Dermis microvascular lymphatic vessel endothelial cell (primary cell): ENCODE data around the gene KCNJ12. TPM values are rescaled to one million over a fixed set of nuclear protein-coding genes. Genes with fewer than 3 reads are reported as not detected.
"Not testable (repeated sequence)": the region's sequence is repeated elsewhere in the genome, so short reads cannot be mapped to it uniquely, and the experiment has no call there.

Source experiments
- DNase-seq, 2 donors: peaks; one replicate each; pipeline versions ENCODE4 v3.0.0 to v3.0.0-alpha.2; 2010; ENCODE audit warnings: low read depth in 2 of 2
- total RNA-seq: library from RNA; depleted of rRNA; stranded (reverse); fragments of >200 nt; gene quantifications from 2 replicates; pipeline ENCODE4 v1.2.1, GENCODE V29; 2014

KCNJ12 gene
- 0.25 and 0.26 TPM in 2 replicates for total RNA-seq

DNA sequence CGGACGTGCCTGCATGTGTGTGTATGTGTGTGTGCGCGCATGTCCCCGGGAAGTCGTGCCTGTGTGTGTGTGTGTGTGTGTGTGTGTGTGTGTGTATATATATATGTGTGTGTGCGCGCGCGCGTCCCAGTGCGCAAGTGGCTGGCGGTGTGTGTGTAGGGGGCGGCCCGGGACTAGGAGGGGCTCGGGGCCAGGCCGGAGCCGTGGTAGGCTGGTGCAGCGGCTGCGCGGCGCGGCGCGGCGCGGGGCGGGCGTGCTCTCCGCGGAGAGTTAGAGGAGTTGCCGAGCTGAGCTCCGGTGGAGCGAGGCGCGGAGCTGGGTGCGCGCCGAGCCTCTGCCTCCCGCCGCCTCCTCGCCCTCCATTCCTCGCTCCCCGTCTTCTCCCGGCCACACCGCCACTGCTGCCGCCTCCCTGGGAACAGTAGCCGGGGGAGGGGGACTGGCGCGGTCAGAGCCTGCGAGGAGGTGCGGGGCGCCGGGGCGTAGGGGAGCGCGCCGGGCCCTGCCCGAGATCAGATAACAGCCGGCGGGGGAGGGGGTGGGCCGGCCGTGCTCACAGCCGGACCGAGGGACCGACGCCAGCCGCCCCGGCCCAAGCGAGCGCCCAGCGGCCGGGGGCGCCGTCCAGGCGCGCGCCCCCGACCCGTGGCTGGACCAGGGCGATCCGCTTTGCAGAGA, at the start of gene KCNJ12:
TSS of gene KCNJ12 (plus strand) at position 277 of the 678 bp plus-strand sequence. CDS start 38,986 bp downstream, outside the sequence.
- DNase-seq, result peak in 1 of 2 donors; percentile 24

DNA sequence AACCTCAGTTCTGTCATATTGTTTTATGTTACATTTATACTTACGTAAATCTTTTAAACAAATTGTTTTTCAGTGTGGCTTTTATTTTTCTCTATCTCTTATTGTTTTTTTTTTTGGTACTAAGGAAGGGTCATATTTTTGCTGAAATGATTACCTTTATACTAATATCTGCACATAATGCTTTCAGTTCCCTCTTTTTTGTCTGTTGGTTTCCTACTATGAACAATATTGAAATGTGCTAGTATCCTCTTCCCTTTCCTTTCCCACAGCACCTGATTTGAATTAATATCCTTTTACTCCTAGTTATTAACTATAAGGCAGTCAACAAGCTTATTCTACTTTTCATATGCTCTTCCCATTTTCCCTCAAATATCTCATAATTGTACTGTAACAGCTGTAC, 48.2 kb upstream of the KCNJ12 start:
- DNase-seq, result not testable (repeated sequence)

DNA sequence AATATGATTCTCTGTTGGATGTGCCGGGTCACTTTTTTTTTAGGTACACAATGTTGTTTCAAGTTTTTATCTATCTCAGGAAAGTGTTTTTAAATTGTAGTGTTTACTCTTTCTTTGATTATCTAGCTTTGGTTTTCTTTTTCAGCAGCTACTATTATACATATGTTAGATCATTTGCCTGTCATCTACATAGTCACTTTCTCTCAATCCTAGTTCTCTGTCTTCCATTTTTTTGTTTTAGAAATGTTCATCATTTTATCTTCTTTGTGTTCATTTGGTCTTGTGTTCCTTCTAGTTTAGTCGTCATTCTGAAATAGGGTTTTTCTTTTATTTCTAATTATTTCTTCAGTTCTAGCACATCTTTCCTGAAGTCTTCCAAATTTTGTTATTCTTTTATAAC, 47.4 kb upstream of the KCNJ12 start:
- not testable (repeated sequence) for DNase-seq

DNA sequence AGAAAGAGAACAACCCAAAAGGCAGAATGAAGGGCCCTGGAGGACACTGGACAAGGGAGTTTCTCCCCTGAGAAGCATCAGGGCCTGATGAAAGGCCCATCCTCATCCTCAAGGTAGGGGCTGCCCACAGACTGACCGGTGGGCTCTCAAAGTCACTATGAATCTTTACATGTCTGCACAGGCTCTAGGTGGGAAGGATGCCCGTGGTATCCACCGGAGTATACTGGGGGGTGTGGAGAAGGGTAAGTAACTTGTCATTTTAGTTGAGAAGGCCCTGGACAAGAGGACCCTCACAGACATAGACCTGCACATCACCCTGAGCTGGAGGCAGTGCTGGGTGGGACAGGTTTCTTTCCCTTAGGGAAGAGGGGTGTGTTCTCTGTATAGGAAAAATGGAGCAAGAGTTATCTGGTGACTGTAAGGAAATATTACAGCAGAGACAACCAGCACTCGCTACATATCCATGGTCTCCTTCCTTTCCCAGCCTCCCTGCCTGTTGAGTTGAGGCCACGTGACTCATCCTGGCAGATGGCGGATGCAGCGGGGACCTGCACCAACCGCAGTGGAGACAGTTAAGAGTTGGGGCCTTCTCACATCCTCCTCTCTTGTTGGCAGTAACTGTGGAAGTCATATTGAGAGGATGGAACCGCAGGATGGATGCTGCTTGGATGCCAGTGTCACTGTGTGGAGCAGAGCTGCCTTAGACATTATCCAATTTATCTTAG, 45.6 kb upstream of the KCNJ12 start:
- no peak for DNase-seq

DNA sequence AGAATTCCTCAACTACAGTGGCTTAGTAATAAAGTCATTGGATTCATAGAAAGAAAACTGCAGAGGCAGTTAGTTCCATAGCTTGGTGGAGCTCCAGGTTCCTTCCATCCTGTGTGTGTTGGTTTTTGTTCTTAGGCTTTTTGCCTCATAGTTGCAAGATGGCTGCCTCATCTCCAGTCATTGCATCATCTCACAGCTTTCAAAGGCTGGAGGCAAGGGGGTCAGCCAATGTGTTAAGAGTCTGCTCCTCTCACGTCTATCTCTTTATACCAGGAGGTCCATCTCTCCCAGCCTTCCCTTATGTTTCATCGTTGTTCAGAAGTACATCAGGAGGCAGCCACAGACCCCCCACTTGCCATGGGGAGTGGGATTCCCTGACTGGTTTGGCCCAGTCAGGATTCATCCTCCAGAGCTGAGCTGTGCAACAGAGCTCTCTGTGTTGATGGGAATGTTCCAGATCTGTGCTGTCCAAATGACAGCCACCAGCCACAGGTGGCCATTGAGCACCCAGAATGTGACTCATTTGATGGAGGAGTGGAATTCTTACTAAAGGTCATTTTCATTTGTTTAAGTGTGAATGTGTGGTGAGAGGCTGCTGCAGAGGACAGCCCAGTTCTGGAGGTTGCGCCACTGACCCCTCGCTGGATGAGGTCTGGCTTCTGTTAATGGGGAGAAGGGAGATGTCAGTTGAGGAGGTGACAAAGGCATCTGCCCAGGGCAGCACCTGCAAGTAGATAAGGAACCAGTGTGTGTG, 39.4 kb upstream of the KCNJ12 start:
- not testable (repeated sequence) for DNase-seq

DNA sequence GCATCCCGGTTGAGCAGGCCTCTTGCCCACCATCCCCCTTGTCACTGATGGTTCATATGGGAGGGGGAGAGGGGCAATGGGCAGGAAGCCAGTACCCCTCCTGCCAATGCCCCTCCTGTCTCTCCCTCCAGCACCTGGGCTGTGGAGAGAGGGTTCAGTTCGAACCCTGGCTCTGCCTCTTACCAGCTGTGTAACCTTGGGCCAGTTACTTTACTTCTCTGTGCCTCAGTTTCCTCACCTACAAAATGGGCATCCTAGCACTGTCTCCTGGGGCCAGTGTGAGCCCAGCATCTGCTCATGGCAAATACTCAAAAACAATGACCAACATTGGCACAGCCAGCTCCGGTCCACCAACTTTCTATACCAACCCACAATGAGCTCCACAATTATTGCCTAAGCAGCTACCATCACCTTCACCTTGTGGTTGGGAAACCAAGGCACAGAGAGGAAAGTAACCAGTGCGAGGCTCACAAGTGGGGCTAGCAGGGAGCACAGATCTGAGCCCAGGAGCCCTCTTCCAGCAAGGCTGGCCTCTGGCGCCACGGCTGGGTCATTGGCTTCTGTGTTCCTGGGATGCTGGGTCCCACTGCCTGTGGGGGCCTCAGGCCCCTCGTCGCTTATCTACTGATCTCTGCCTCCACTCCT, 38.1 kb upstream of the KCNJ12 start:
- DNase-seq, result not testable (repeated sequence)

DNA sequence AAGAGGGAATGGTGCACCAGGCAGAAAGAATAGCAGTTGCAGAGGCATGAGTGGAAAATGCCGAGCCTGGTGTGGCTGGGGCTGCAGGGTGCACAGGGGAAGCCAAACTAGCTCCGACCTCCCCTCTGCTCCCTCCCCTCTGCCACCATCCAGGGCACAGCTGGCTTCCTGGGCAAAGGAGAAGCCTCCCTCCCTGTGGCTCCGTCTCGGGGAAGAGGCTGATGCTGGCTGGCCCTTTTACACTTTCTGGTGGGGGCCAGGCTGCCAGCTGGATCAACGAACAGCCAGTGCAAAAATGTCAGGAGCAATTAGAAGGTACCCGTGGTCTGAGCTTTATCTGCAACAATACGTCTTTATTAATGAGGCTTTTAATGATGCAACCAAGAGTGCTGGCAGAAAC, 37.1 kb upstream of the KCNJ12 start:
- no peak for DNase-seq

DNA sequence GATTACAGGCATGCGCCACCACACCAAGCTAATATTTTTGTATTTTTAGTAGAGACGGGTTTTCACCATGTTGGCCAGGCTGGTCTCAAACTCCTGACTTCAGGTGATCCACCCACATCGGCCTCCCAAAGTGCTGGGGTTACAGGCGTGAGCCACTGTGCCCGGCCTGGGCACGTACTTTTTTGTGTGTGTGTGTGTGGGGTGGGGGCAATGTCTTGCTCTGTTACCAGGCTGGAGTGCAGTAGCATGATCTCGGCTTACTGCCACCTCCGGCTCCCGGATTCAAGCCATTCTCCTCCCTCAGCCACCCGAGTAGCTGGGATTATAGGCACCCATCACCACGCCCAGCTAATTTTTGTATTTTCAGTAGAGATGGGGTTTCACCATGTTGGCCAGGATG, 36.6 kb upstream of the KCNJ12 start:
- not testable (repeated sequence) for DNase-seq

DNA sequence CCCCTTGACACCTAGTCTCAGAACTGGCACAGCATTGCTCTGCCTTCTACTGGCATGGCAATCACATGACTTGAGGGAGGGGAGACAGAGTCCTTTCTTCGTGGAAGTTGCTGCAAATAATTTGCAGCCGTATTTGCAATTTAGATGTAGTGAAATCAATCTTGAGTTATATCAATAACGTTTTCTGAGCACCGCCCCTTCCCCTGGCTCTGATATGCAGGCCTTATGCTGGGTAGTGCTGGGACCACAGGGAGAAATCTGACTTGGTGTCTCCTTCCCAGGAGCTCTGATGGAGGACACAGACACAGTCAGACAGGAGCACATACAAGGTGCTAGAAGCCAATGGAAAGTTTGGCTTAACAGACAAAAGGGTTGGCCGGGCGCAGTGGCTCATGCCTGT, 35.8 kb upstream of the KCNJ12 start:
- DNase-seq, result not testable (repeated sequence)

DNA sequence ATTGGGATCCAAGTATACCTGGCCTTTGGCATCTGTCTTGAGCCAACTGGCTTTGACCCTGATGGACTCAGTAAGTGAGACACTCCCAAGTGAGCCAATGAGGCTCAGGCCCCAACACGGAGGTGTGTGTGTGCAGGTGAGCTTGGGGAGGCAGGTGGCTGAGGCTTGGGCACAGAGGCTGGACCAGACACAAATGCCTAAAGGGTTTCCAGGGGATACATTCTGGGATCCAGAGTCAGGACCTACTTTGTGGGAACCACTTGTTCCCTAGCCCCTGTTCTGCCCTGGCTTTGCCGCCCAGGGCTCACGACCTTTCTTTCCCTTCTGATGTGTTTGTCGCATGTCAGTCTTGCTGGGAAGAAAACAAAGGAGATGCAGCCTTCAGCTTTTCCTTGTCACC, 34.9 kb upstream of the KCNJ12 start:
- not testable (repeated sequence) for DNase-seq

DNA sequence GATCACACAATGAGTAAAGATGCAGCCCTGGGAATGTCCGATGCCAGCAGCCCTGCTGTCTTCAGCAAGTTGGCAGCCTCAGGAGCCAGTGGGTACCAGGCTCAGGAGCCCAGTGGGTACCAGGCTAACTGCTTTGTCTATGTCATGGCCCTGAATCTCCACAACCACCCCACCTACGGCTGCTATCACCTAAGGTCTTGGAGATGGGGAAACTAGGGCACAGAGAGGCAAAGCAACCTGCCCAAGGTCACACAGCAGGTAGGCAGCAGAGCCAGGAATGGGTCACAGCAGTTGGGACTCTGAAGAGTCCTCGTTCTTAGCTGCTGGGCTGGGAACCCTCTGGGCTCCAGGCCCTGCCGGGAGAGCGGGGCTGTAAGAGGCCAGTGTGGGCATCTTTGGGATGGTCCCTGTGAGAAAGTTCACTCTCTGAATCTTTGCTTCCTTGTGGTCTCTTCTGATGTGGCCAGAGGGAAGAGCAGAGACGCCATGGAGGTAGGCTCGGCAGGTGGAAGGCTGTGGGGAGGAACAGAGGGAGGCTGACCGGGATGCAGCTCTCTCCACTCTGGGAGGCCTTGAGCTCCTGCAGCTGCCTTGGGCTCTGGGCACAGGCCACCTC, 34.1 kb upstream of the KCNJ12 start:
- not testable (repeated sequence) for DNase-seq

DNA sequence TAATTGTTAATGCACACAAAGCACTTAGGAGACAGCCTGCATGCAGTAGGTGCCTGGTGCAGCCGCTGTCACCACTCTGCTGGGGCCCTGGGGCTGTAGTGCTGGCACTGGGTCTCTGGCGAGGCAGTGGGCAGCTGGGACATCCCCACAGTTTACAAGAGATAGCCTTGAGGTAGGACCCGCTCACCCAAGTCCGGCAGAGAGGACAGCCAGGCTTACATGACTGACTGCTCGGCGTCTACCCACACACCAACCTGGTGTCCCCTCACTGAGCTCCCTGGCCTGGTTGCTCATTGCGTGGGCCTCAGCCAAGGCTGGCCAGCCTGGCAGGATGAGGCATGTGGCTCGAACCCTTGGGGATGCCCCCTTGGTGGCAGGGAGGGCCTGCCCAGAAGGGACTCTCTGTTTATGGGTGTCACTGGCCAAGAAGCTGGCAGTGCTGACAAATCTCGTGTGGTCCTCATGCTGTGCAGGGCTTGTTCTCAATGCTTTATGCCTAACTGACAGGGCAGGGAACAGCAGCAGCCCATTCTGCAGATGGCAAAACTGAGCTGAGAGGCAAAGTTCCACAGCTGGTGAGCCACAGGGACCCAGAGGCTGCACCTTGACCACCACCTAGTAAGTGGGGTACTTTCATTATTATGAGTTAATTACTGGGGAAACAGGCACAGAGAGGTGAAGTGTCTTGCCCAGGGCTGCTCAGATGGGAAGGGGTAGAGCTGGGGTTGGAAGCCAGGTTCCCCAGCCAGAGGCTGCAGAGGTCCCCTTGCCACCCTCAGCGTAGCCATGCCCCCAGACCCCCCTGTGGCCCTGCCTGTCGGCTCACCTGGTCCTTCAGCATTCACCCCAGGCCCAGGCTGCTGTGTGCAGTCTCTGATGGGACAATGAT, 32.9 kb upstream of the KCNJ12 start:
- DNase-seq, result not testable (repeated sequence)

DNA sequence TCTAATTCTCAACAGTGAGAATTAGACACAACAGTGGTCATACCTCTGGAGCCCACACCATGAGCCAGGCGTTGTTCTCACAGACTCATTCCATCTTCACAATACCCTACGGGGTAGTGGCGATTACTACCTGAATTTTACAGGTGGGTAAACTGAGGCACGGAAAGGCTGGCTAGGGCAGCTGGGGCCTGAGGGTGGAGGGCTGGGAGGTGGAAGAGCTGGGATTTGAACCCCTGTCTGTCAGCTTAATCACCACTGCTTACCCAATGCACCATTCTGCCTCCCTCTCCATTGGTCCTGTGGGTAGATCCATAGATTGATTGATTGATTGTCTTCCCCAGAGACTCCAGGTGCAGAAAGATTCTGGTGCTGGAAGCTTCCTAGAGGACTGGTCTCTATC, 31.4 kb upstream of the KCNJ12 start:
- not testable (repeated sequence) for DNase-seq

DNA sequence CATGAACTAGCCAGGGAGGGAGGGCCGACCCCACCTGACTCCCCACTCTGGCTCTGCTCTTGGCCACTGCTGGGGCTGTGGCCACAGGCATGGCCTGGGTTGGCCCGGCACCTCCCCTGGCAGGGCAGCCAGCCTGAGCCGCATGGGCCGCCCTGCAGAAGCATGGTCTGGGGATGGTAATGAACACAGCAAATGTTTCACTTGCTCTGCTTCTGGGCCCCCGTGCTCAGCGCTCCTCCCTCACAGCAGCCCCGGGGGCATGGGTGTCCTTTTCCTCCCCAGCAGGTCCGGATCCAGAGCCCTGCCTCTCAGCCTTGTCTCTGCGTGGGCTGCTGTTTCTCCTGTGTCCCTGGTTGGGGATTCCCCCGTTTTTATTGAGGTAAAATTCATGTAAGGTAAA, 30.9 kb upstream of the KCNJ12 start:
- DNase-seq, result no peak

DNA sequence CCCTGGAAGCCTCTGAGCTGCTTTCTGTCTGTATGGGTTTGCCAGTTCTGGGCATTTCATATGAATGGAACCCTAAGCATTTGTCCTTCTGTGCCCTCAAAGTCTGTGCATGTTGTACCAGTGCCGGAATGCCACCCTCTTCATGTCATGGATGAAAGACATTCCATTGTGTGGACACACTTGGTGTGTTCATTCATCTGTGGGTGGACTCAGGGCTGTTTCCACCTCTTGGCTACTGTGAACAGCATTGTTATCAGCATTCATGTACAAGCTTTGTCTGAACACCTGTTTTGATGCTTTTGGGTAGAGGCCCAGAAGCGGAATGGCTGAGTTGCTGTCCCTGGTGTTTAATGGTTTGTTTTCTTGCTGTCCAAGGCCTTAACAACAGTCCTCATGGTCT, 30.1 kb upstream of the KCNJ12 start:
- DNase-seq, result not testable (repeated sequence)

DNA sequence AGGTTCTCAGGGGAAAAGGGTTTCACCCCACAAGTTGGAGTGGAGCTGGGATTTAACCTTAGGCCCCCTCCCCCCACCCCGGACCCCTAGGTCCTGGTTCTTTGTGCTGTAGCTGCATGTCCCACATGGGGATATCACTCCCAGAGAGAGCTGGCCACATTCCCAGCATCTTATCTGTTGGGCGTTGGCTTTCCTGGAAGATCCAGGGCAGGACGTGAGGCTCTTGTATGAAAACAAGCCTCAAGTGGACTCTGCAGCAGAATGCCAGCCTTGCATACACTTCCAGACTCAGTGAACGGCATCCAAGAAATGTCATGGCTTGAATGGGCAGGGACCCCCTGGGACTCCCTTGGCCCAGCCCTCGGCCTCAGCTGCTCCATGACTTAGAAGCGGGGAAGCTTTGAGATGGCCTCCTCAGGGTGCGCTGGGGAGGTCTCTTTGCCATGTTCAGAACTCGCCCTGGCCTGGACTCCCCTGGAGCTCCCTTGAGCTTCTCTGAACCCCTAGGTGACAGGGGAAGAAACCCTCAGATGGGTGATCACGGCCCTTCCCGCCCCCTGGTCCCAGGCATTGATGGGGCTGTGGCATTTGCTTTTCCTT, 29.4 kb upstream of the KCNJ12 start:
- not testable (repeated sequence) for DNase-seq

DNA sequence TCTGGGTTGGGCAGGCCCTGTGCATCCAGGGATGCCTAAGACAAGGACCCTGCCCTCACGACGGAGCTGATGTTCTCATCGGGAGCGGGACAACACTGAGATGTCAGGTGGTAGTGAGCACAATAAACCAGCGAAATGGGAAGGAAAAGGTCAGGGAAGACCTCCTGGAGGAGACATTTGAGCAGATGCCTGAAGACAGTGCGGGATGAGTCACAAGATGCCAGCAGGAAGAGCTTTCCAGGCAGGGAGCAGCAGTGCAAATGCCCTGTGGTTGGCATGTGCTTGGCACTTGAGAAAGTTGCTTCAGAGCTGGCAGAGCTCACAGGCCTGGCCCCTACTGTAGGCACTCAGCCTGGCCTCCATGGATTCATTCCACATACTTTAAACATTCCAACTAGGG, 28.5 kb upstream of the KCNJ12 start:
- DNase-seq, result not testable (repeated sequence)

DNA sequence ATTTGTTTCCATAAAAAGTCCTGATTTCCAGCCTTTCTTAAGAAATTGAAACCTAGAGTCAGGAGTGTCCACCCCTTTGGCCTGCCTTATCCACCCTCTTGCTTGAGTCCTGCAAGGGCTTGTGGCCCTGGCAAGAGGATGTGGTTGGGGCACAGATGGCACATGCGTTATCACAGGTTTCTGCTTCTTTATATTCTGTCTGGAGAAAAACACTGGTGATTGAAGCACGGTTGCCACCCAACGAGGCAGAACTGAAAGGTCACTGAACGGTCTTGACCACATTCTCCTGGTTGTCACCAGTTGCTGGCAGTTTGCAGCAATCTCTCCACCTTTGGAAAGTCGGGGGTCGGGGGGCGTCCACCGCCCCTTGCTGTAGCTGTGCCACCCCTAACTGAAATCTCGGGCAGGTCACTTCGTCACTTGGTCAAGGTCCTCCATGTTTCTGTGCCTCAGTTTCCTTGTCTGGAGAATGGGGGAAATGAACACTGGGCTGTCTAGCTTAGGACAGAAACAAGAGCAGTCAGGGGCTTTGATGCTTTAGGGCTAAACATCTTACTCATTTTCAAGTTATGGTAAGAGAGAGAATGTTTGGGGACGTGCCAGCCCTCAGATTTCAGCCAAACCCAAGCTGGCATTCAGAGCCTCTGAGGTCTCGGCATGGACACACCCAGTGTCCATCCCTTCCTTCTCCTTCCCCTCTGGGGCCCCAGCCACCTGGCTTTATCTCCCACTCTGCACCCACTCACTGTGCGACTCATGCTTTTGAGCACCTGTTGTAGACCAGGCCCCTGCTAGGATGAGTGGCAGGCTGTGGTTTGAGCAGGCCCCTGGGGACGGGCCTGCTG, 27.9 kb upstream of the KCNJ12 start:
- not testable (repeated sequence) for DNase-seq

DNA sequence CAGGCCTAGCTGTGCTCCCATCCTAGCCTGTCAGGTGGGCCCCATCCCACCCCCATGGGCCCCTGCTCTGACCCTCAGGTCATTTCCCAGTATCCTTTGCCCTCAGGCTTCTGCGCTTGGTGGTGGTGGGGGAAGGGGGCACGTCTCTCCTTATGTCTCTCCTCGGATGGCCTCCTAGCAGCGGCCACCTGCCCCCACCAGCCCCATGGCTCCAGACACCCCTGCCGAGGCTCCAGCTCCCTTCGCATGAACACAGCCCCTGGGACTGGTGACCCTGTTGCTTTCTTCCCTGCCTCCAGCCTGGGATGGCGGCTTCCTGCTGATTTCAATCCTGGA, 27.3 kb upstream of the KCNJ12 start:
- not testable (repeated sequence) for DNase-seq
